Panc1 (cell line): ENCODE results near the gene RPS6KL1. TPM values are rescaled to one million over a fixed set of nuclear protein-coding genes. Genes with fewer than 3 reads are reported as not detected.

Experiments
- ATAC-seq: fragments of 200-7000 bp; cut with Tn5 transposase; 2 replicates; pipeline ENCODE4 v1.9.1; 2020; ENCODE audit warnings: mild to moderate bottlenecking, moderate library complexity
- Bru-seq: library from RNA; stranded (reverse); fragments of 400-500 nt; gene quantifications from one replicate; lab custom pipeline; 2021; lab: Mats Ljungman, UMichigan
- BruChase-seq, 2 experiments: library from RNA; stranded (reverse); fragments of 400-500 nt; gene quantifications; one replicate each; lab custom pipeline; 2021; lab: Mats Ljungman, UMichigan
- BruUV-seq: library from RNA; stranded (reverse); fragments of 400-500 nt; replicated peaks from 2 replicates; lab custom pipeline; 2021; lab: Mats Ljungman, UMichigan
- CTCF ChIA-PET: fragments of 300-600 bp; sonication (Branson Sonifier 250); formaldehyde crosslinking; loops from one replicate; lab custom pipeline; 2022; ENCODE audit warnings: antibody characterized with exemption; lab: Charles Lee
- POLR2A ChIA-PET: fragments of 300-600 bp; sonication (Branson Sonifier 250); formaldehyde crosslinking; loops from one replicate; lab custom pipeline; 2022; ENCODE audit warnings: antibody characterized with exemption; lab: Charles Lee
- DNase-seq: peaks from one replicate; pipeline ENCODE4 v3.0.0-alpha.2; 2010; ENCODE audit warnings: low read depth, low spot score
- H3K27ac ChIP-seq: 2 replicates; pipeline ENCODE4 v1.5.1; 2011; ENCODE audit warnings: mild to moderate bottlenecking, low read length, inconsistent platforms
- H3K27me3 ChIP-seq: fragments of 200-500 bp; sonication (Bioruptor generic); 2 replicates; pipeline ENCODE4 v1.6.0; 2014; ENCODE audit warnings: low read length, inconsistent platforms; ENCODE audit not compliant: control insufficient read depth, insufficient read depth
- H3K36me3 ChIP-seq: fragments of 200-500 bp; sonication (Bioruptor generic); 2 replicates; pipeline ENCODE4 v1.5.1; 2014; ENCODE audit warnings: inconsistent platforms, mild to moderate bottlenecking, low read length, moderate library complexity; ENCODE audit not compliant: control insufficient read depth, insufficient read depth
- H3K4me1 ChIP-seq: 2 replicates; pipeline ENCODE4 v1.5.1; 2011; ENCODE audit warnings: inconsistent platforms, mild to moderate bottlenecking, low read length, moderate library complexity; ENCODE audit not compliant: control insufficient read depth, insufficient read depth
- H3K4me3 ChIP-seq, 2 experiments: 2 replicates each; pipeline ENCODE4 v1.5.1; 2011 to 2012; ENCODE audit warnings: low read depth in 2 of 2, low read length in 2 of 2, mild to moderate bottlenecking in 2 of 2, inconsistent platforms in 1 of 2, moderate library complexity in 1 of 2
- H3K9me3 ChIP-seq: fragments of 200-500 bp; sonication (Bioruptor generic); 2 replicates; pipeline ENCODE4 v1.5.1; 2014; ENCODE audit warnings: low read depth, mild to moderate bottlenecking, inconsistent platforms, low read length, moderate library complexity; ENCODE audit not compliant: control insufficient read depth, insufficient read depth
- CTCF ChIP-seq: fragments of 450-650 bp; IDR thresholded peaks from 2 replicates; pipeline ENCODE4 v1.5.1; 2017; ENCODE audit warnings: mild to moderate bottlenecking
- POLR2AphosphoS5 ChIP-seq: IDR thresholded peaks from 2 replicates; pipeline ENCODE4 v1.6.1; 2012; ENCODE audit warnings: mild to moderate bottlenecking, low read depth, low read length, moderate library complexity
- REST ChIP-seq, 2 experiments: IDR thresholded peaks; 2 replicates each; pipeline ENCODE4 v1.6.1; 2011 to 2012; ENCODE audit warnings: low read depth in 2 of 2, control low read depth in 1 of 2, low read length in 1 of 2, mild to moderate bottlenecking in 1 of 2, moderate library complexity in 1 of 2; ENCODE audit not compliant: insufficient read depth in 1 of 2
- SIN3A ChIP-seq: IDR thresholded peaks from 2 replicates; pipeline ENCODE4 v1.6.1; 2012; ENCODE audit warnings: low read depth, mild to moderate bottlenecking, low read length, moderate library complexity, borderline replicate concordance; ENCODE audit not compliant: insufficient read depth
- TCF7L2 ChIP-seq: IDR thresholded peaks from 2 replicates; pipeline ENCODE4 v1.6.1; 2011; ENCODE audit warnings: mild to moderate bottlenecking, low read depth, low read length, inconsistent platforms
- in situ Hi-C: cut with HindIII; loops from 2 replicates; pipeline ENCODE4 v1.10.0; 2016; ENCODE audit warnings: low sequenced_read_pairs, low pct_unique_long_range_greater_than_20kb
- intact Hi-C: fragments of 100-400 bp; cut with micrococcal nuclease; formaldehyde crosslinking; loops from one replicate; pipeline ENCODE4 v1.10.0; 2022; ENCODE audit not compliant: unreplicated experiment
- long read RNA-seq: library from polyadenylated mRNA; unstranded; transcript quantifications from one replicate; pipeline ENCODE4 v2.0.0, GENCODE V29; 2021; ENCODE audit not compliant: unreplicated experiment
- polyA plus RNA-seq: library from polyadenylated mRNA; unstranded; fragments of >200 nt; gene quantifications from one replicate; pipeline ENCODE4 v1.2.1, GENCODE V29; 2012; ENCODE audit warnings: missing spikeins; ENCODE audit not compliant: insufficient read length
- total RNA-seq: library from RNA; stranded (reverse); gene quantifications from one replicate; pipeline ENCODE4 v1.2.1, GENCODE V29; 2021; ENCODE audit not compliant: unreplicated experiment

Gene RPS6KL1
- total RNA-seq: 14.9 TPM
- 22.4 TPM for polyA plus RNA-seq
- Bru-seq, nascent RNA: percentile 54 among the genes with signal in this experiment
- BruChase-seq, experiment 1, labeled RNA remaining after a 2-hour chase: percentile 60 among the genes with signal in this experiment
- BruChase-seq, experiment 2, labeled RNA remaining after a 6-hour chase: percentile 59 among the genes with signal in this experiment
- long read RNA-seq, partial matches to known transcripts: 4 of 10 reads
- long read RNA-seq, other reads (novel, unspliced or antisense): 6 of 10 reads

- H3K36me3 ChIP-seq: no peaks in the 10 kb centered on the region
- peak within 1 kb of the TSS; percentile 66 for H3K27ac ChIP-seq
- 0 out of 2 replicates have a peak, but pooled peaks have one; percentile 30 for TF ChIP-seq POLR2AphosphoS5
- TF ChIP-seq REST (IDR thresholded peaks at IDR 0.05; ENCODE audit: insufficient read depth in 1 of 2, low read depth in 2 of 2, low read length in 1 of 2): no peak
- no peak for TF ChIP-seq CTCF
- TF ChIP-seq TCF7L2: no peak
- POLR2A ChIA-PET: interaction anchor here (0.5 to 0.7 kb wide), 3 partner anchors 67 to 207 kb away, joined by 3 to 8 read pairs (median 7); partner anchors contain the start of gene ZC2HC1C
- DNase-seq (no peak), ATAC-seq (peak; percentile 98)
- no peaks in the 10 kb centered on the region for H3K27me3 ChIP-seq
- H3K4me1 ChIP-seq: peaks cover 3% of the 10 kb centered on the region; the same call in 1 of the 2 replicates
- no peaks in the 10 kb centered on the region for H3K9me3 ChIP-seq
- peak within 1 kb of the TSS; percentile 60 to 66 for H3K4me3 ChIP-seq
- intact Hi-C loops (no loop called here), in situ Hi-C loops (no loop called here)
- CTCF ChIA-PET: interaction anchor here (0.6 to 1.1 kb wide), 3 partner anchors 15 to 96 kb away, joined by 3 to 4 read pairs (median 4); no protein-coding TSS in a partner anchor
- BruUV-seq: no TSS peak
Observed at GRCh38 chr14:74922752-74923401, at the start of gene RPS6KL1. RPS6KL1 (minus strand) TSS chr14:74923260; CDS start chr14:74921541, 1,719 bp downstream.

GRCh38 chr14:74968811-74969210 is 45.8 kb upstream of the RPS6KL1 start:
- Histone ChIP-seq H3K27me3 (no peaks in the 10 kb centered on the region), H3K9me3 (no peaks in the 10 kb centered on the region), H3K27ac (no peak overlapping the region), H3K4me1 (no peaks in the 10 kb centered on the region), H3K36me3 (no peaks in the 10 kb centered on the region), H3K4me3 (no peak overlapping the region)
- no peak for DNase-seq
- no peak for ATAC-seq
- in situ Hi-C loops (no loop called here), intact Hi-C loops (no loop called here)
- ChIA-PET CTCF (no interaction called here), POLR2A (no interaction called here)
- no peak for TF ChIP-seq SIN3A
- no peak for TF ChIP-seq POLR2AphosphoS5
- TF ChIP-seq REST (IDR thresholded peaks at IDR 0.05; ENCODE audit: insufficient read depth in 1 of 2, low read depth in 2 of 2, low read length in 1 of 2): no peak
- TF ChIP-seq CTCF: no peak
- no peak for TF ChIP-seq TCF7L2
- no TSS peak for BruUV-seq
